HEK293 (cell line): Measurements from ENCODE around the gene CLP1.

Source experiments
- HOXD13 ChIP-seq: sonication (generic); formaldehyde crosslinking; IDR thresholded peaks from 2 replicates; pipeline ENCODE4 v1.8.0; 2022; ENCODE audit warnings: missing genetic modification reagents, borderline replicate concordance
- MZF1 ChIP-seq: fragments of 450-650 bp; formaldehyde crosslinking; IDR thresholded peaks from 2 replicates; pipeline ENCODE4 v1.5.1; 2017; ENCODE audit warnings: missing biosample characterization, missing genetic modification characterization, borderline replicate concordance
- RBAK ChIP-seq: fragments of 450-650 bp; formaldehyde crosslinking; IDR thresholded peaks from 2 replicates; pipeline ENCODE4 v1.5.1; 2016; ENCODE audit warnings: missing biosample characterization, missing genetic modification characterization
- SALL2 ChIP-seq: fragments of 450-650 bp; formaldehyde crosslinking; IDR thresholded peaks from 2 replicates; pipeline ENCODE4 v1.5.0; 2017; ENCODE audit warnings: missing biosample characterization, mild to moderate bottlenecking, missing genetic modification characterization, borderline replicate concordance
- YY2 ChIP-seq: fragments of 450-650 bp; formaldehyde crosslinking; IDR thresholded peaks from 2 replicates; pipeline ENCODE4 v1.5.1; 2016; ENCODE audit warnings: missing biosample characterization, missing genetic modification characterization
- ZNF133 ChIP-seq: fragments of 450-650 bp; formaldehyde crosslinking; IDR thresholded peaks from 2 replicates; pipeline ENCODE4 v1.5.1; 2016; ENCODE audit warnings: missing biosample characterization, missing genetic modification characterization
- ZNF146 ChIP-seq: fragments of 450-650 bp; formaldehyde crosslinking; IDR thresholded peaks from 2 replicates; pipeline ENCODE4 v1.5.1; 2016; ENCODE audit warnings: missing biosample characterization, missing genetic modification characterization
- ZNF157 ChIP-seq: fragments of 450-650 bp; formaldehyde crosslinking; IDR thresholded peaks from 2 replicates; pipeline ENCODE4 v1.5.1; 2016; ENCODE audit warnings: missing biosample characterization, missing genetic modification characterization
- ZNF169 ChIP-seq: fragments of 450-650 bp; formaldehyde crosslinking; IDR thresholded peaks from 2 replicates; pipeline ENCODE4 v1.5.1; 2016; ENCODE audit warnings: missing biosample characterization, missing genetic modification characterization
- ZNF19 ChIP-seq: fragments of 450-650 bp; formaldehyde crosslinking; IDR thresholded peaks from 2 replicates; pipeline ENCODE4; 2016; ENCODE audit warnings: missing biosample characterization, missing genetic modification characterization, low read depth
- ZNF2 ChIP-seq: fragments of 450-650 bp; formaldehyde crosslinking; IDR thresholded peaks from 2 replicates; pipeline ENCODE4 v1.5.1; 2016; ENCODE audit warnings: missing biosample characterization, missing genetic modification characterization
- ZNF214 ChIP-seq: fragments of 450-650 bp; formaldehyde crosslinking; IDR thresholded peaks from 2 replicates; pipeline ENCODE4 v1.5.1; 2017; ENCODE audit warnings: missing biosample characterization, mild to moderate bottlenecking, missing genetic modification characterization, borderline replicate concordance
- ZNF221 ChIP-seq: fragments of 450-650 bp; formaldehyde crosslinking; IDR thresholded peaks from 2 replicates; pipeline ENCODE4 v1.5.1; 2017; ENCODE audit warnings: missing biosample characterization, missing genetic modification characterization, borderline replicate concordance
- ZNF266 ChIP-seq: fragments of 450-650 bp; formaldehyde crosslinking; IDR thresholded peaks from 2 replicates; pipeline ENCODE4 v1.5.1; 2016; ENCODE audit warnings: missing biosample characterization, missing genetic modification characterization, low read depth
- ZNF394 ChIP-seq: fragments of 450-650 bp; formaldehyde crosslinking; IDR thresholded peaks from 2 replicates; pipeline ENCODE4 v1.5.1; 2016; ENCODE audit warnings: missing biosample characterization, missing genetic modification characterization, mild to moderate bottlenecking, moderate library complexity, borderline replicate concordance
- ZNF677 ChIP-seq: fragments of 450-650 bp; IDR thresholded peaks from 2 replicates; pipeline ENCODE4 v1.5.0; 2018; ENCODE audit warnings: missing biosample characterization, mild to moderate bottlenecking, missing genetic modification characterization, moderate library complexity
- ZNF701 ChIP-seq: fragments of 450-650 bp; formaldehyde crosslinking; IDR thresholded peaks from 2 replicates; pipeline ENCODE4 v1.5.1; 2016; ENCODE audit warnings: missing biosample characterization, missing genetic modification characterization
- TF ChIP-seq, protein P1 (sequence below): IDR thresholded peaks from 2 replicates; pipeline ENCODE4 v1.6.1; 2011; ENCODE audit warnings: mild to moderate bottlenecking, low read depth, low read length, borderline replicate concordance
- TF ChIP-seq, protein P2 (sequence below): fragments of 450-650 bp; formaldehyde crosslinking; IDR thresholded peaks from 2 replicates; pipeline ENCODE4 v1.5.1; 2016; ENCODE audit warnings: missing biosample characterization, missing genetic modification characterization
- TF ChIP-seq, protein P3 (sequence below): fragments of 450-650 bp; formaldehyde crosslinking; IDR thresholded peaks from 2 replicates; pipeline ENCODE4 v1.5.1; 2016; ENCODE audit warnings: missing biosample characterization, missing genetic modification characterization
- TF ChIP-seq, protein P4 (sequence below): fragments of 450-650 bp; formaldehyde crosslinking; IDR thresholded peaks from 2 replicates; pipeline ENCODE4 v1.5.1; 2016; ENCODE audit warnings: missing biosample characterization, missing genetic modification characterization, borderline replicate concordance
- TF ChIP-seq, protein P5 (sequence below): fragments of 450-650 bp; IDR thresholded peaks from 2 replicates; pipeline ENCODE4 v1.5.1; 2018; ENCODE audit warnings: missing biosample characterization, mild to moderate bottlenecking, missing genetic modification characterization
- TF ChIP-seq, protein P6 (sequence below): fragments of 450-650 bp; formaldehyde crosslinking; IDR thresholded peaks from 2 replicates; pipeline ENCODE4 v1.5.1; 2016; ENCODE audit warnings: missing biosample characterization, missing genetic modification characterization, borderline replicate concordance

The CLP1 gene

DNA sequence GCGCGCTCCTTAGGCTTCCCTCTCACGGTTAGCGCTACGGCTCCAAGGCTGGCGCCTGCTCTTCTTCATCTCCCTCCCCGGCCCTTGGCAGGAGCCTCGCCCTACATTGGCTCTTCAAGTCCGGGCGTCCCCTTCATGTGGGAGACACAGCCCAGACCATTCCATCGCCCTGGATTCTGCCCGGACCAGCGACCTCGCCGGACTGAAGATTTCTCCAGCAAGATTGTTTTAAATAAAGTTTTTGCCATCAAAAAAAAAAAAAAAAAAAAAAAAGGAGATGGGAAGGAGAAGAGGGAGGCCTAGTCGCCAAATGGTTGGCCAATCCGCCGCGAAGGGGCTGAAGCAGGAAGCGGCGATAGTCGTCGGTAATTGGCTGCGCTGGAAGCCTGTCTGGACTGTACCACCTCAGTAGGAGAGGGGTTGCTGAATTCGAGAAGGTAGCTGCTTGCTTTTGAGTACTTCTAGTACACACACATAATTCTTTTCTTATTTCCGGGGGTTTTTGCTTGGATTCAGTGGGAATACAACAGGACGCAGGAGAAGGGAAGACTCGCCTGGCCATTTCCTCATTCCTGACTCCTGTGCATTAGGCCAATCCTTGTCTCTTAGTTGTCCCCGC, 9.7 kb downstream of the CLP1 start (continued):
- TF ChIP-seq, protein P1, sequence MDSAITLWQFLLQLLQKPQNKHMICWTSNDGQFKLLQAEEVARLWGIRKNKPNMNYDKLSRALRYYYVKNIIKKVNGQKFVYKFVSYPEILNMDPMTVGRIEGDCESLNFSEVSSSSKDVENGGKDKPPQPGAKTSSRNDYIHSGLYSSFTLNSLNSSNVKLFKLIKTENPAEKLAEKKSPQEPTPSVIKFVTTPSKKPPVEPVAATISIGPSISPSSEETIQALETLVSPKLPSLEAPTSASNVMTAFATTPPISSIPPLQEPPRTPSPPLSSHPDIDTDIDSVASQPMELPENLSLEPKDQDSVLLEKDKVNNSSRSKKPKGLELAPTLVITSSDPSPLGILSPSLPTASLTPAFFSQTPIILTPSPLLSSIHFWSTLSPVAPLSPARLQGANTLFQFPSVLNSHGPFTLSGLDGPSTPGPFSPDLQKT: no peak
- TF ChIP-seq ZNF677 (tag by site-specific recombination) (no peak), ZNF701 (tag by site-specific recombination) (no peak), ZNF266 (tag by site-specific recombination) (no peak), ZNF2 (tag by site-specific recombination) (peak; percentile 29; the same call in 1 of the 2 replicates), ZNF221 (tag by site-specific recombination) (no peak), ZNF19 (tag by site-specific recombination) (no peak), SALL2 (no peak), ZNF394 (tag by site-specific recombination) (no peak; the same call in 1 of the 2 replicates), ZNF169 (tag by site-specific recombination) (no peak), MZF1 (tag by site-specific recombination) (no peak), YY2 (tag by site-specific recombination) (no peak), ZNF133 (no peak), ZNF157 (tag by site-specific recombination) (no peak), ZNF146 (no peak), RBAK (no peak), ZNF214 (tag by site-specific recombination) (no peak), HOXD13 (CRISPR knock-in tag) (no peak)
- TF ChIP-seq, protein P2, sequence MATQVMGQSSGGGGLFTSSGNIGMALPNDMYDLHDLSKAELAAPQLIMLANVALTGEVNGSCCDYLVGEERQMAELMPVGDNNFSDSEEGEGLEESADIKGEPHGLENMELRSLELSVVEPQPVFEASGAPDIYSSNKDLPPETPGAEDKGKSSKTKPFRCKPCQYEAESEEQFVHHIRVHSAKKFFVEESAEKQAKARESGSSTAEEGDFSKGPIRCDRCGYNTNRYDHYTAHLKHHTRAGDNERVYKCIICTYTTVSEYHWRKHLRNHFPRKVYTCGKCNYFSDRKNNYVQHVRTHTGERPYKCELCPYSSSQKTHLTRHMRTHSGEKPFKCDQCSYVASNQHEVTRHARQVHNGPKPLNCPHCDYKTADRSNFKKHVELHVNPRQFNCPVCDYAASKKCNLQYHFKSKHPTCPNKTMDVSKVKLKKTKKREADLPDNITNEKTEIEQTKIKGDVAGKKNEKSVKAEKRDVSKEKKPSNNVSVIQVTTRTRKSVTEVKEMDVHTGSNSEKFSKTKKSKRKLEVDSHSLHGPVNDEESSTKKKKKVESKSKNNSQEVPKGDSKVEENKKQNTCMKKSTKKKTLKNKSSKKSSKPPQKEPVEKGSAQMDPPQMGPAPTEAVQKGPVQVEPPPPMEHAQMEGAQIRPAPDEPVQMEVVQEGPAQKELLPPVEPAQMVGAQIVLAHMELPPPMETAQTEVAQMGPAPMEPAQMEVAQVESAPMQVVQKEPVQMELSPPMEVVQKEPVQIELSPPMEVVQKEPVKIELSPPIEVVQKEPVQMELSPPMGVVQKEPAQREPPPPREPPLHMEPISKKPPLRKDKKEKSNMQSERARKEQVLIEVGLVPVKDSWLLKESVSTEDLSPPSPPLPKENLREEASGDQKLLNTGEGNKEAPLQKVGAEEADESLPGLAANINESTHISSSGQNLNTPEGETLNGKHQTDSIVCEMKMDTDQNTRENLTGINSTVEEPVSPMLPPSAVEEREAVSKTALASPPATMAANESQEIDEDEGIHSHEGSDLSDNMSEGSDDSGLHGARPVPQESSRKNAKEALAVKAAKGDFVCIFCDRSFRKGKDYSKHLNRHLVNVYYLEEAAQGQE (tag by site-specific recombination): no peak; the same call in 1 of the 2 replicates
- TF ChIP-seq, protein P3, sequence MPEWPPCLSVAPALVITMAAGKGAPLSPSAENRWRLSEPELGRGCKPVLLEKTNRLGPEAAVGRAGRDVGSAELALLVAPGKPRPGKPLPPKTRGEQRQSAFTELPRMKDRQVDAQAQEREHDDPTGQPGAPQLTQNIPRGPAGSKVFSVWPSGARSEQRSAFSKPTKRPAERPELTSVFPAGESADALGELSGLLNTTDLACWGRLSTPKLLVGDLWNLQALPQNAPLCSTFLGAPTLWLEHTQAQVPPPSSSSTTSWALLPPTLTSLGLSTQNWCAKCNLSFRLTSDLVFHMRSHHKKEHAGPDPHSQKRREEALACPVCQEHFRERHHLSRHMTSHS (tag by site-specific recombination): no peak
- TF ChIP-seq, protein P4, sequence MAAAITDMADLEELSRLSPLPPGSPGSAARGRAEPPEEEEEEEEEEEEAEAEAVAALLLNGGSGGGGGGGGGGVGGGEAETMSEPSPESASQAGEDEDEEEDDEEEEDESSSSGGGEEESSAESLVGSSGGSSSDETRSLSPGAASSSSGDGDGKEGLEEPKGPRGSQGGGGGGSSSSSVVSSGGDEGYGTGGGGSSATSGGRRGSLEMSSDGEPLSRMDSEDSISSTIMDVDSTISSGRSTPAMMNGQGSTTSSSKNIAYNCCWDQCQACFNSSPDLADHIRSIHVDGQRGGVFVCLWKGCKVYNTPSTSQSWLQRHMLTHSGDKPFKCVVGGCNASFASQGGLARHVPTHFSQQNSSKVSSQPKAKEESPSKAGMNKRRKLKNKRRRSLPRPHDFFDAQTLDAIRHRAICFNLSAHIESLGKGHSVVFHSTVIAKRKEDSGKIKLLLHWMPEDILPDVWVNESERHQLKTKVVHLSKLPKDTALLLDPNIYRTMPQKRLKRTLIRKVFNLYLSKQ: no peak
- TF ChIP-seq, protein P5, sequence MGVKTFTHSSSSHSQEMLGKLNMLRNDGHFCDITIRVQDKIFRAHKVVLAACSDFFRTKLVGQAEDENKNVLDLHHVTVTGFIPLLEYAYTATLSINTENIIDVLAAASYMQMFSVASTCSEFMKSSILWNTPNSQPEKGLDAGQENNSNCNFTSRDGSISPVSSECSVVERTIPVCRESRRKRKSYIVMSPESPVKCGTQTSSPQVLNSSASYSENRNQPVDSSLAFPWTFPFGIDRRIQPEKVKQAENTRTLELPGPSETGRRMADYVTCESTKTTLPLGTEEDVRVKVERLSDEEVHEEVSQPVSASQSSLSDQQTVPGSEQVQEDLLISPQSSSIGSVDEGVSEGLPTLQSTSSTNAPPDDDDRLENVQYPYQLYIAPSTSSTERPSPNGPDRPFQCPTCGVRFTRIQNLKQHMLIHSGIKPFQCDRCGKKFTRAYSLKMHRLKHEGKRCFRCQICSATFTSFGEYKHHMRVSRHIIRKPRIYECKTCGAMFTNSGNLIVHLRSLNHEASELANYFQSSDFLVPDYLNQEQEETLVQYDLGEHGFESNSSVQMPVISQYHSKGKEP (tag by site-specific recombination): no peak
- TF ChIP-seq, protein P6, sequence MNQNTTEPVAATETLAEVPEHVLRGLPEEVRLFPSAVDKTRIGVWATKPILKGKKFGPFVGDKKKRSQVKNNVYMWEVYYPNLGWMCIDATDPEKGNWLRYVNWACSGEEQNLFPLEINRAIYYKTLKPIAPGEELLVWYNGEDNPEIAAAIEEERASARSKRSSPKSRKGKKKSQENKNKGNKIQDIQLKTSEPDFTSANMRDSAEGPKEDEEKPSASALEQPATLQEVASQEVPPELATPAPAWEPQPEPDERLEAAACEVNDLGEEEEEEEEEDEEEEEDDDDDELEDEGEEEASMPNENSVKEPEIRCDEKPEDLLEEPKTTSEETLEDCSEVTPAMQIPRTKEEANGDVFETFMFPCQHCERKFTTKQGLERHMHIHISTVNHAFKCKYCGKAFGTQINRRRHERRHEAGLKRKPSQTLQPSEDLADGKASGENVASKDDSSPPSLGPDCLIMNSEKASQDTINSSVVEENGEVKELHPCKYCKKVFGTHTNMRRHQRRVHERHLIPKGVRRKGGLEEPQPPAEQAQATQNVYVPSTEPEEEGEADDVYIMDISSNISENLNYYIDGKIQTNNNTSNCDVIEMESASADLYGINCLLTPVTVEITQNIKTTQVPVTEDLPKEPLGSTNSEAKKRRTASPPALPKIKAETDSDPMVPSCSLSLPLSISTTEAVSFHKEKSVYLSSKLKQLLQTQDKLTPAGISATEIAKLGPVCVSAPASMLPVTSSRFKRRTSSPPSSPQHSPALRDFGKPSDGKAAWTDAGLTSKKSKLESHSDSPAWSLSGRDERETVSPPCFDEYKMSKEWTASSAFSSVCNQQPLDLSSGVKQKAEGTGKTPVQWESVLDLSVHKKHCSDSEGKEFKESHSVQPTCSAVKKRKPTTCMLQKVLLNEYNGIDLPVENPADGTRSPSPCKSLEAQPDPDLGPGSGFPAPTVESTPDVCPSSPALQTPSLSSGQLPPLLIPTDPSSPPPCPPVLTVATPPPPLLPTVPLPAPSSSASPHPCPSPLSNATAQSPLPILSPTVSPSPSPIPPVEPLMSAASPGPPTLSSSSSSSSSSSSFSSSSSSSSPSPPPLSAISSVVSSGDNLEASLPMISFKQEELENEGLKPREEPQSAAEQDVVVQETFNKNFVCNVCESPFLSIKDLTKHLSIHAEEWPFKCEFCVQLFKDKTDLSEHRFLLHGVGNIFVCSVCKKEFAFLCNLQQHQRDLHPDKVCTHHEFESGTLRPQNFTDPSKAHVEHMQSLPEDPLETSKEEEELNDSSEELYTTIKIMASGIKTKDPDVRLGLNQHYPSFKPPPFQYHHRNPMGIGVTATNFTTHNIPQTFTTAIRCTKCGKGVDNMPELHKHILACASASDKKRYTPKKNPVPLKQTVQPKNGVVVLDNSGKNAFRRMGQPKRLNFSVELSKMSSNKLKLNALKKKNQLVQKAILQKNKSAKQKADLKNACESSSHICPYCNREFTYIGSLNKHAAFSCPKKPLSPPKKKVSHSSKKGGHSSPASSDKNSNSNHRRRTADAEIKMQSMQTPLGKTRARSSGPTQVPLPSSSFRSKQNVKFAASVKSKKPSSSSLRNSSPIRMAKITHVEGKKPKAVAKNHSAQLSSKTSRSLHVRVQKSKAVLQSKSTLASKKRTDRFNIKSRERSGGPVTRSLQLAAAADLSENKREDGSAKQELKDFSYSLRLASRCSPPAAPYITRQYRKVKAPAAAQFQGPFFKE (tag by site-specific recombination): no peak
